GM19372 (cell line): Measurements from ENCODE around the gene RCOR3.
"Not testable (repeated sequence)": the region's sequence is repeated elsewhere in the genome, so short reads cannot be mapped to it uniquely, and the experiment has no call there.

Source experiments
- ATAC-seq: cut with Tn5 transposase; IDR thresholded peaks from one replicate; pipeline ENCODE4 v1.9.1; 2021; ENCODE audit warnings: mild to moderate bottlenecking, low read depth, moderate library complexity; ENCODE audit not compliant: unreplicated experiment

The RCOR3 gene

GRCh38 chr1:211337430-211338223 is 78.5 kb downstream of the RCOR3 start:
- ATAC-seq, result no peak

GRCh38 chr1:211338224-211338620 is 79.1 kb downstream of the RCOR3 start:
- no peak for ATAC-seq

- ATAC-seq, result no peak
Measured at GRCh38 chr1:211339631-211340041, 80.5 kb downstream of the RCOR3 start.

- ATAC-seq, result no peak
Measured at GRCh38 chr1:211340622-211341507, 81.7 kb downstream of the RCOR3 start.

GRCh38 chr1:211341999-211342398 is 82.8 kb downstream of the RCOR3 start:
- no peak for ATAC-seq

GRCh38 chr1:211343607-211344006 is 84.4 kb downstream of the RCOR3 start:
- no peak for ATAC-seq

GRCh38 chr1:211344152-211344618 is 85.0 kb downstream of the RCOR3 start:
- ATAC-seq, result no peak

- ATAC-seq, result no peak
Measured at GRCh38 chr1:211345719-211346118, 86.6 kb downstream of the RCOR3 start.

GRCh38 chr1:211347077-211347844 is 88.1 kb downstream of the RCOR3 start:
- ATAC-seq, result no peak

GRCh38 chr1:211348547-211348946 is 89.4 kb downstream of the RCOR3 start:
- ATAC-seq, result no peak

- no peak for ATAC-seq
Measured at GRCh38 chr1:211349741-211350140, 90.6 kb downstream of the RCOR3 start.

GRCh38 chr1:211352055-211352454 is 92.9 kb downstream of the RCOR3 start:
- ATAC-seq, result not testable (repeated sequence)

- no peak for ATAC-seq
Measured at GRCh38 chr1:211352465-211352864, 93.3 kb downstream of the RCOR3 start.

- ATAC-seq, result peak; percentile 93
Measured at GRCh38 chr1:211352985-211353515, 93.9 kb downstream of the RCOR3 start.

GRCh38 chr1:211353562-211354212 is 94.5 kb downstream of the RCOR3 start:
- ATAC-seq, result no peak

GRCh38 chr1:211355873-211356272 is 96.7 kb downstream of the RCOR3 start:
- ATAC-seq, result no peak

GRCh38 chr1:211356723-211357407 is 97.7 kb downstream of the RCOR3 start:
- ATAC-seq, result no peak

- no peak for ATAC-seq
Measured at GRCh38 chr1:211358685-211359084, 99.5 kb downstream of the RCOR3 start.

- ATAC-seq, result no peak
Measured at GRCh38 chr1:211359876-211360275, 100.7 kb downstream of the RCOR3 start.
